HCEC 1CT (cell line): ENCODE data around the gene BUD23.
"Not testable (repeated sequence)": the region's sequence is repeated elsewhere in the genome, so short reads cannot be mapped to it uniquely, and the experiment has no call there.

ENCODE experiments used
- DNase-seq: peaks from one replicate; pipeline ENCODE4 v3.0.0-alpha.2; 2017

Gene BUD23

DNA sequence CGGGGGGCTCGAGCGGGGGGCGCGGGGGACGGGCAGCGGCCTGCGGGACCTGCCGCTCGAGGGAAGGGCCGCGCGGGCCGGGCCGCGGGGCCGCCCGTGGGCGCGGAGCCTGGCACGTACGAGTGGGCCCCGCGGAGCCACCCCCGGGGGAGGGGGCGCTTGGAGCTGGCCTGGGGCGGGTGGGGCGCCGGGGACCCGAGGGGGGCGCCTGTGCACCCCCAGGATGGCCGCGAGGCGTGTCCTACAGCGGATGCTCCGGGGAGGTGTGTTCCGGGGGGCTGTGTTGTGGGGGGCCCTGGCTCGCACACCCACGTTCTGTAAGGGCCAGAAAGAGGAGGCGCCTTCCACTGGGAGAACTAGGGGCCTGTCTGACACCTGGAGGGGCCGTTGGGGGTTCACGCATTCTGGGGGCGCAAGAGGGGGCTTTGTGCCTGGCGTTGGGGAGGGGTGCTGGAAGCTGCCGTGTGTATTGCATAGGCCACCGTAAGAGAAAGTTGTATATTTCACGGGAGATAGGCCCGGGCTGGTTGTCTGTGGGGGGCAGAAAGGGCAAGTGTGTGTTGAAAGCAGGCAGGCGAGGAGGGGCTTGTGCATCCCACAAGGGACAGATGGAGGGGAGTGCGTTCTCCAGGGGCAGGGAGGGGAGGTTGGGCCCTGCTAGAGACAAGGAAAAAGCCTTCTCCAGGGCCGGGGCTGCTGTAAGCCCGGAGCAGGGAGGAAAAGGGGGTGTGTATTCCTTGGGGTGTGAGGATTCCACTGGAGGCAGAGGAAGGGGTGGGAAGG is 15.1 kb upstream of the BUD23 start:
- no peak for DNase-seq

DNA sequence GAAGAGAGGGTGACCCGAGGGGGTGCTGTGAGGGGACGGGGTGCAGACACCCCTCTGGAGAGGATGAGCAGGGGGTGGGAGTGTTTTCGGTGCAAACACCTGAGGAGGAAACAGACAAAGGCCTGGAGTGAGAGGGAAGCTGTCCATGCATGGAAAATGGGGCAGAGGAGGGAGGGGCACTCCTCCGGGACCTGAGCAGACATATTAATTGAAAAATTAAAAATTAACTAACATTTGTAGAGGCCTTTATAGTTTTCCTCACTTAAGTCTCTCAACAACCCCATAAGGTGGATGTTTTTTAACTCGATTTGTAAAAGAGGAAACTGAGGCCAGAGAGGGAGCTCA is 14.5 kb upstream of the BUD23 start:
- no peak for DNase-seq

DNA sequence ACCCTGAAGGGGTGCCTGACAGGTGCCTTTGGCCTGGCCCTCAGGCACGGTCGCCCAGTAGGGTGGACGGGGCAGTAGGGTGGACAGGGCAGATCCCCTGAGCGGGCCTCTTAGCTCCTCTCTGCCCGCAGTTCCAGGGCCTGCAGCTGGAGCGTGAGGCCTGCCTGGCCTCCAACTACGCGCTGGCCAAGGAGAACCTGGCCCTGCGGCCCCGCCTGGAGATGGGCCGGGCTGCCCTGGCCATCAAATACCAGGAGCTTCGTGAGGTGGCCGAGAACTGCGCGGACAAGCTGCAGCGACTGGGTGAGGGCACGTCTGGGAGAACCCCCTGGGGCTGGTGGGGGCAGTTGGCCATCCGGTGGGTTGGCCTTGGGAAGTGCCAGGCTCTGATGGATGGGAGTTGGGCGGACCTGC is 14.1 kb upstream of the BUD23 start:
- no peak for DNase-seq

DNA sequence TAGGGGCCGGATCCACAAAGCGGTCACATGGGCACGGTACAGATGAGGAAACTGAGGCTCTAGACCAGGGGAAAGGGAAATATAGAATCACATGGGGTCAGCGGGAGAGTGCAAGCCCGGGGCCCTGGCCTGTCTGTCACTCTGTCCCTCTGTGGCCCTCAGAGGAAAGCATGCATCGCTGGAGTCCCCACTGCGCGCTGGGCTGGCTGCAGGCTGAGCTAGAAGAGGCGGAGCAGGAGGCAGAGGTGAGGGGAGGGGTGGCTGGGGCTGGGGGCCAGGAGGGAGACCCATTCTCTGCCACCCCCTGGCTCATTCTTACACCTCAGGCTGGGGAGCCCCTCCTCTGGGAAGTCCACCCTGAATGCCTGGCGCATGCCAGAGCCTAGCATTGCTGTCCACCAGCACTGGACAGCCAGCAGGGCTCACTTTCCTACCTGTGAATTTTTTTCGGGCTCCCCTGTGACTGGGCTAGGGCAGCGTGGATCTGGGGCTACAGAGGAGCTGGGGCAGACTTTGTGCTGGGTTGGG is 13.5 kb upstream of the BUD23 start:
- DNase-seq: no peak

DNA sequence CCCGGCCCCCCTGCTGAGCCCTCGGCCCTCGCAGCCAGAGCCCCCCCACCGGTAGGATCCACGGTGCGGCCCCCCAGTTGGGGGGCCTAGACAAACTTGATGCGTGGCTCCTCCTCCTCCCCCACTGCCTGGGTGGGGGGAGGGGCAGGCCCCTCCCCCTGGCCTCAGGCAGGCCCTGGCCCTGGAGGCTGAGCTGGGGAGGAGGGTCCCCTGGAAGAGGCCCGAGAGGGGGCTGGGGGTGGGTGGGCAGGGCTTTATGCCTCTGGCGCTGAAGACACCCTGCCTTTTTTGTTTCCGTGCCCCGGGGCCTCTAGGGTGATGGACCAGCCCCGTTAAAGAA is 12.1 kb upstream of the BUD23 start:
- no peak for DNase-seq

DNA sequence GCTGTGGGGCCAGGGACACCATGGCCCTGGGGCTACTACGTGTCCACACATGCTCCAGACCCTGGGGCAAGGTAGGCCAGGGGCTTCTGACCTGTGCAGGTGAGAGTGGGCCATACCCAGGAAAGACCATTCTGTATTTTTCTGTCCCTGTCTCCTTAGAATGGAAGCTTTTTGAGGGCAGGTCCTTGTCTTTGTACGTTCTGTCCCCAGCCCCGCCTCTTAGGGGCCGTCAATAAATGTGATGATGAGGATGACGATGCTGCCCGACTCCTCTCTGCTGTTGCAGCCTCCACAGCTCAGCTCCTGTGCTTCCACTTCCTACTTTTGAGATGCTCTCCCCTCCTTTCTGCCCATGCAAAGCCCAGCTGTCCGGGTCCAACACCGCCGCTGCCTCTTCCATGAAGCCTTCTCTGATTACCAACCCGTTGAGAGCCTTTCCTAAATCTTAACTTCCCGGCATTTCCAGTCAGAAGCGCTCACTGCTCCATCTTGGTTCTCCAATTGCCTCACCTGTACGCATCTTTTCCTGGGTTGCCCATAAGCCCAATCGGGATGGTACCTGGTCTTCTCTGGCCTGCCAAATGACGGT is 11.4 kb upstream of the BUD23 start:
- no peak for DNase-seq

DNA sequence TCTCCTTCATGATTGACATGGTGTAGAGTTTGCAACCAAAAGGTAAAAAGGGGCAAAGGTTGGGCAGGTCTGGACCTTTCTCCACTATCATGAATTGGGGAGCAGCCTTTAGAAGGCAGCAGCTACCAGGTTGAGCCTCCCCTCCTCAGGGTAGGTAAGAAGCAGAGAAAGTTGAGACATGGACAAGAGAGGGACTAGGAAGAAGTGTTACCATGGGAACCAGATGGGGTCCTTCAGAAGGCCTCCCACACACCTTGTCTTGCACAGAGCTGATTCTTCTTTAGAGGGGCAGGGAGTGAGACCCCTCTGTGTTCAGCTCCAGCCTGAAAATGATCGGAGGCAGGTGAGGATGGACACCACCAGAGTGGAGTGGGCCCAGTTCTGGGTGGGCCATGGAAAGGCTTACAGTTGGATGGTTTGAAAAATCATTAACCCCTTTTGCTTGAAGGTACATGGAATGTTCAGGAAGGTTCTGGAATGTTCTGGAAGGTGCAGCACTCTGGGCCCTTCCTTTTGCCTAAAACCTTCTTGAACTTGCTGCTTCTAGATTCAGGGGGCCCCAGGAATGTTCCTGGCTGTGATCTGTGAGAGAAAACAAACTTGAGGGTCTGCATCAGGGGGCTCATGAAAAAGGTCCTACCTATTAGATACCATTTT is 8.8 kb upstream of the BUD23 start:
- DNase-seq: no peak

DNA sequence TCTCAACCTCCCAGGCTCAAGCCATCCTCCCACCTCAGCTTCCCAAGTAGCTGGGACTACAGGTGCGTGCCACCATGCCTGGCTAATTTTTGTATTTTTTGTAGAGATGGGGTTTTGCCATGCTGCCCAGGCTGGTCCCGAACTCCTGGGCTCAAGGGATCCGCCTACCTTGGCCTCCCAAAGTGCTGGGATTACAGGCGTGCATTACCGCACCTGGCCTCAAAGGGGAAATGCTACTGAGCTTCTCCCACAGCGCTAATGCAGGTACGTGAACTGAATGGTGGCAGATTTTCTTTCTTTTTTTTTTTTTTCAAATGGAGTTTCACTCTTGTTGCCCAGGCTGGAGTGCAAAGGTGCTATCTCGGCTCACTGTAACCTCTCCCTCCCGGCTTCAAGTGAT is 7.3 kb upstream of the BUD23 start:
- DNase-seq: not testable (repeated sequence)

DNA sequence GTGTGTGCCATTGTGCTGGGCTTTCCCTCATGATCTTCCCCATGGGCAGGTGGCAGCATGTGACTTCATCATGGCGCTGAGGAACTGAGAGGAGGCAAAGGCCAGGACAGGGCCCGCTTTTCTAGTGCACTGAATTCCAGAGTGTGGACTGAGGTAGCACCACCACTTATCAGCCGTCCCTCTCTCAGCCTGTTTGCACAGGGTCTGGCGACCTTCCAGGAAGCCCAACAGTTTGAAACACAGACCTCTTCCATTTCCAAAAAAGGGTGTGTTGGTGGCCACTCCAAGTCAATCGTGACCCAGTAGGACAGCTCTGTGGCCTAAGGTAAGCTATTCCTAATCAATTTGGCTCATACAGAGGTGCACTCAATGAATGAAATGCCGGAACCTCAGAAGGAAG is 4.5 kb upstream of the BUD23 start:
- no peak for DNase-seq

DNA sequence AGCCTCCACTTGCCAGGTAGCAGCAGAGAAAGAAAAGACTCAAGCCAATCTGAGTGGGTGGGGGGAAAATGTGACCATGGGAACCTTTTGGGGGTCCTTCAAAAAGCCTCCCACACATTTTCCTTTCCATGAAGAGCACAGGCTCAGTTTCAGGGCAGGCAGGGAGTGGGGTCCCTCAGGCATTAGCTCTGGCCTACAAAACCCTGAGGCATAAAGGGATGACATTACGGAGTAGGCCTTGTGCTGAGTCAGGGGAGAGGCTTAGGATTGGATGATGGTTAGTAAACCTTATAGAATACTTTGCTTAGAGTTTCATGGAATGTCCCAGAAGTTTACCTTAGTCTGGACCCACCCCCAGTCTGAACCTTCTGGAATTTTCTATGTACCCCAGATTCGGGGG is 3.7 kb upstream of the BUD23 start:
- DNase-seq: no peak

DNA sequence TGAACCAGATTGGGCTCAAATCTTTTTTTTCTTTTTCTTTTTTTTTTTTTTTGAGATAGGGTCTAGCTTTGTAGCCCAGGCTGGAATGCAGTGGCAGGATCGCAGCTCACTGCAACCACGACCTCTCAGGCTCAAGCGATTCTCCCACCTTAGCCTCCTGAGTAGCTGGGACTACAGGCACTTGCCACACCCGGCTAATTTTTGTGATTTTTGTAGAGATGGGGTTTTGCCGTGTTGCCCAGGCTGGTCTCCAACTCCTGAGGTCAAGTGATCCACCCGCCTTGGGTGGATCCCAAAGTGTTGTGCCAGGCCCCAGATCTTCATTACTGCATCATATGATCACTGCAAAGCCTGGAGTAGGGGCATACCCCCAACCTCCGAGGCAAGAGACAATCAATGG is 2.9 kb upstream of the BUD23 start:
- no peak for DNase-seq

DNA sequence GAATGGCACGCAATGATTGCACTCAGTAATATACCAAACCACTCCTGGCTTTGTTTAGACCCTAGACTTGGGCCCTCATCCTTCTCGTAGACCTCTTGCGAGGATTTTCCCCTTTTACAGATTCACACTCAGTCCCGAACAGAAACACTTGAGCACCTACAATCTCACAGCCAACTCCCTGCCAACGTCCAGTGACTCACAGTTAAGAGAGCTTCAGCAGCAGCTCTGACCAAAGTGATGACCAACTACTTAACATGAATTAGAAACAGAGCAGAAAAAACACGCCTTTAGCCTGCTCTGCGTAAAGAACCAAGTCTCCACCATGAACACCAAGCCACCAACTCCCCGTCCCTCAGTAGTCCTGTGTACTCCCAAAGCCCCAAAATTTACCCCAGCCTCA is 2.4 kb upstream of the BUD23 start:
- DNase-seq: no peak

DNA sequence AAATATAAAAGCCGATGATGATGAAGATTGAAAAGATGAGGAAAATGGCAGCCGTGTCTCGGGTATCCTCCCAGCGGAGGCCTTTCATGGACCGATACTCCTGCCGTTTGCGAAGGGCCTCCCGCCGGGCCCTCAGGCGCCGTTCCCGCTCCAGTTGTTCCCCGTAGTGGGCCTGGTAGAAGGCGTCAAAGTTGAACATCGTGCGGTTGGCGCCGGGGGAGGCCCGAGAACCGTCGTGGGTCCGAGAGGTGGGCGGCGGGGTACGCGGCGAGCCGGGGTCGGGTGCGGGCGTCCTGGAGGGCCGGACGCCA is 697 bp upstream of the BUD23 start:
- no peak for DNase-seq

DNA sequence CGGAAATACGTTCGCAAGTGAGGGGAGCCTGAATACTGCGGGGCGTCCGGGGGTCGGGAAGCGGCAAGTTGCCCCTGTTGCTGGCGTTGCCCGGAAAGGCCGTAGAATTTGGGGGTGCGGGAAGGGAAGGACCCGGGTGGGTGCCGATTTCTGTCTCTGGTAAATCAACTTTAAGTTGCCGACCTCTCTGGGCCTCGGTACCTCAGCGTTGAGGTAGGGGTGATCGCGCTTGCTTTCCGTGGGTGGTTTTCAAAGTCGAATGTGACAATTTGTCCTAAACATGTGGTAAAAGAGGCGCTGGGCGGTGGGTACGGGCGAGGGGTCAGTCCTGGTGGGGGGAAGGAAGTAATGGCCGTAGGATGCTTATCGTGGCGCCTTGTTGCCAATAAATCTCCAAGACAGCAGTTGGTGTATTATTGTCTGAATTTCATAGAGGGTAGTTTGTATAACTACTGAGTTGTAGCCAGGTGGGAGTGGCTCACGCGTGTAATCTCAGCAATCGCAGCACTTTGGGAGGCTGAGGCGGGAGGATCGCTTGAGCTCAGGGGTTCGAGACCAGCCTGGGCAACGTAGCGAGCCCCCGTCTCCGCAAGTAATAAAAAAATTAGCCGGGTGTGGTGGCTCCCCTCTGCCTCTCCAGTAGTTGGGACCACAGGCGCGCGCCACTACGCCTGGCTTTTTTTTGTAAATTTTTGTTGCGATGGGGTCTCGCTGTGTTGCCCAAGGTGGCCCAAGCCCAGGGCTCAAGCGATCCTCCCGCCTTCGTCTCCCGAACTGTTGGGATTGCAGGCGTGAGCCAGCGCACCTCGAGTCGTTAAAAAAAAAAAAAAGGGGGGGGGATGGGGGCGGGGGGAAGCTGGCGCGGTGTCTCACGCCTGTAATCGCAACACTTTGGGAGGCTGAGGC is 644 bp downstream of the BUD23 start:
- no peak for DNase-seq

DNA sequence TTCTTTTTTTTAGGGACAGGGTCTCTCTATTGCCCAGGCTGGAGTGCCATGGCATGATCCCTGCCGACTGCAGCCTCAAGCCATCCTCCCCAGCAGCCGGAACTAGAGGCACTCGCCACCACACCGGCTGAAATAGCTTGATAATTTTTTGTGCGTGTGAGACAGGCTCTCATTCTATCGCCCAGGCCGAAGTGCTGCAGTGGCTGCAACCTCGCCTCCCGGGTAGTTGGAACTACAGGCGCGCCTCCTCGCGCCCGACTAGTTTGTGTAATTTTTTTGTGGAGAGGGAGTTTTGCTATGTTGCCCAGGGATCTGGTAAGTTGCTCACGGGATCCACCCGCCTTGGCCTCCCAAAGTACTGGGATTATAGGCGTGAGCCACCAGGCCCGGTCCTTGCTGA is 1.9 kb downstream of the BUD23 start:
- DNase-seq: no peak

DNA sequence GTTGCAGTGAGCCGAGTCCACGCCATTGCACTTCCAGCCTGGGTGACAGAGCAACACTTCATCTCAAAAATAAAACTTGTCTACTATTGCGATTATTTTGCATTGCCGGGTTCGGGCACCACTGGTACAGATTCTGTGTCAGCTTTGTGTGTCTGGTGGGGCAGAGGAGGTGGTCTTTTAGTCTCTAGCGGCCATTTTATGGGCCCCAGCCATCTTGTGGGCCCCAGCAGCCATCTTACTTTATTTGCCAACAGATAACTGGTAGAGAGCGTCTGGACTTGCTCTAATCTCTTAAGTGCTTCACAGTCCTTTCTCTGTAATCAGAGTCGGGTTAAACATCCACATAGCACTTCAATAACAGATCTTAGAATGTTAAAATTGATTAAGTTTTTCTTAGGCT is 4.9 kb downstream of the BUD23 start:
- DNase-seq: no peak

DNA sequence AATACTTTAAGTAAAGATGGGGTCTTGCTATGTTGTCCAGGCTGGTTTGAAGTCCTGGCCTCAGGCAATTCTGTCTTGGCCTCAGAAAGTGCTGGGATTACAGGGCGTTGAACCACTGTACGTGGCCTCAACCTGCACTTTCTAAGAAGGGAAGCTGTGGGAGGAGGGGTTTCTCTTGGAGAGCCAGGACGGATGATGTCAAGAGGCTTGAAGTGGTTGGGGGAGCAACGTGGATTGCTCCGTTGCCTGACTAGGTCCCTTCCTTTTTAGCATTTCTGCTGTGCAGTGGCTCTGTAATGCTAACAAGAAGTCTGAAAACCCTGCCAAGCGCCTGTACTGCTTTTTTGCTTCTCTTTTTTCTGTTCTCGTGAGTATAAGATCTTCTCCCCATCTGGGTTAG is 7.2 kb downstream of the BUD23 start:
- no peak for DNase-seq

DNA sequence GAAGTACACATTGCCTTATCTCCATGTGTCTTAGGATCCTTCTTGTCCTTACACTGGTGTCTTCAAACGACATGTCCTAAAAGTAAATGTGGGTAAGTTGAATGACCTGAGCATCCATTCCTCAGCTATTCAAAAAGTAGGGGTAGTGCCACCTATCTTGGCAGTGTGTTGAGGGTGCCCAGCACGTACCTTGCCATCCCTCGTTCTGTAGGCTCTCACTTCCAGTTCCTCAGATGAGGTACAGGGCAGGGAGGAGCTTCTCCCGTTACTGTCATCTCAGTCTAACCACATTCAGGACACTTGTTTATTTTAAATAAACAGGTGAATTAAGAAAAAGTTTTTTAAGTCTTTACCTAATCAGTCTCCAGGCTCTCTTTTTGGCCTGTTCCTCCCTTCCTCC is 13.0 kb downstream of the BUD23 start:
- no peak for DNase-seq

DNA sequence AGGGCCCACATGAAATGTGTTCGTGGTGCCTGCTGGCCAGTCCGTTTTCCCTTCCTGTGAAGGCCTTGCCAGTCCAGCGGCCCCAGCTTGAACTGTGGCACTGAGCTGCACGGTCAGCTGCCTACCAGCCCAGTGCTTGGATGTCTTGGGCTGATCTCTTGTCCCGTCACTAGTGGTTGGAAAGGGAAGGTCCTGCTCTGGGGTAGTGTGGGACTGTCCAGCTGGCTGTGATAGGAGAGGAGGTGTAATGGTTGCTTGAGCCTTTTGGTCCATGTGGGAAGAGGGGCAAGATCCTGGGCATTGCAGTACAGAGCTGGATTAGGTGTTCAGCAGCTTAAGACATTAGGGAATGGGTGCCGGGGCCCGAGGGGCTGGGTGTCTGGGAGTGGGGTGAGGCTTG is 15.0 kb downstream of the BUD23 start:
- no peak for DNase-seq

DNA sequence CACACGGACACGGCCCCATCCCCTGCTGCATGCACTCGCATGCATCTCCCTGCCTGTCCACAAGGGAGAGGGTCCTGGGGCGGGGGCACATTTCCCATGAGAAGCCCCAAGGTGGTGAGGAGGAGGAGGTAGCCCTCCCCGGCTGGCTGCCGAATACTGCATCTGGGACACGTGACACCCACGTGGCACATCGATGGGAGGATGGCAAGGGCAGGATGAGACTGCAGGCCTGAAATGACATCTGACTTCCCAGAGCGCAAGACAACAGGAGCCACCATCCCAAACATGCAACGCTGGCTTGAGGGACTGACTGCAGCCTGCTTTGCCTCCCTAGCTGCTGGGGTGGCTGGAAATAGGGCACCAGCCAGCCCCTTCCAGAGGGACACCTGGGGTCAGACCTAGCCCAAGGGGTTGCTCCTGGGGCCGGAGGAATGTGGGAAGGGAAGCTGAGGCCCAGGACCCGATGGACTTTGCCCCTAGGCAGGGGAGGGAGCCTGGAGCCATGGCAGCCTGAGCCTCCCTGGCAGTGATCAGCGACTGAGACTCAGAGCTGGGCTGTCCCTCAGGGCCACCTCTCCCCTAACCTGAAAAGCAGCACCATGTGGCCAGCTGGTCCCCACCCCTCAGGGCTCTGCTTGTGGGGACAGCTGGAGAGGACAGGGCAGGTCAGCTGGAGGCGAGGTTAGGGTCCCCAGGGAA is 16.1 kb downstream of the BUD23 start:
- no peak for DNase-seq

DNA sequence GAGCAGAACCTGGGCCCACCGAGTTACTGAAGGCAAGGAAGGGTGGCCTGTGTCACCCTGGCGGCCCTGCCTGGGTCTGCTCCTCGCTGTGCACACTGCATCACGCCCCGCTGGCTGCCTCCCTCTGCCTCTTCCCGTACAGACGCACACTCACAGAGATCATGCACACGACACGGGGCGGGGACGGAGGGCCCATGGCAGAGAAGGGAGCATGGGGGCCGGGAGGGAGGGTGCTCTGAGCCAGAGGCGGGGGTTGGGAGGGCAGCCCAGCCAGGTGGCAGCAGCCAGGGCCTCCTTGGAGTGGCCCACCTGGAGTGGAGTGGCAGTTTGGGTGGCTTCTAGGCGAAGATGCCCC is 16.6 kb downstream of the BUD23 start:
- no peak for DNase-seq

DNA sequence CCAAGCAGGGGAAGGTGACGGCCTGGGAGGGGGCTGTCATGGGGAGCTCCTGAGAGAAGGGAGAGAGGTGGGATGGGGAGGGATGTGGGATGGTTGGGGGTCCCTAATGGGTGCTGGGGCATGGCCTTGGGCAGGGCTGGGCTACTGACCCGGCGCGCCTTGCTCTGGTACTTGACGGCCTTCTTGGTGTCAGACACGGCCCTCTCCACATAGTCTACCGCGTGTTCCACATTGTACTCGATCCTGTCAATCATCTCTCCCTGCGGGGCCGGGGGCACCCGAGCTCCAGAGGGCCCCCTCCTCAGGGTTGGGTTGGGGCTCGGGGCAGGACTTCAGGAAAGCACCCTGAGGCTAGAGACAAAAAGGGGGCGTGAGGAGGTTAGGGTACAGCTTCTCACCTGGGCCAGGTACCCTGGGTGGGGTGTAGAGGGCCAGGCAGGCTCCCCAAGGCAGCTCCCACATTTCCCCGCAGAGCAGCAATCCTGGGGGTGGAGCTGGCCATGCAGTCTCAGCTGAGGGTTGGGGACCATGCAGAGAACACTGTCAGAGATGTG is 17.3 kb downstream of the BUD23 start:
- no peak for DNase-seq
